Natural killer cell (primary cell): ENCODE results near the gene SMARCC1. TPM values are rescaled to one million over a fixed set of nuclear protein-coding genes. Genes with fewer than 3 reads are reported as not detected.

Experiments
- ATAC-seq, 3 donors: fragments of 150-1000 bp in 2 of 3; fragments of 200-7000 bp in 1 of 3; cut with Tn5 transposase; 1 replicate in 1 of 3; 2 replicates in 2 of 3; pipeline ENCODE4 v1.10.0; 2021; ENCODE audit warnings: mild to moderate bottlenecking in 2 of 3, moderate library complexity in 2 of 3
- DNase-seq, 2 donors: peaks; one replicate each; pipeline versions ENCODE4 v3.0.0 to v3.0.0-alpha.2; 2013 to 2021; ENCODE audit warnings: mixed read lengths in 1 of 2
- H3K27ac ChIP-seq: one replicate; pipeline ENCODE4 v1.5.1; 2013; ENCODE audit warnings: mild to moderate bottlenecking, low read length
- H3K27me3 ChIP-seq: one replicate; pipeline ENCODE4 v1.6.1; 2013; ENCODE audit warnings: low read length; ENCODE audit not compliant: control insufficient read depth, insufficient read depth
- H3K36me3 ChIP-seq: one replicate; pipeline ENCODE4 v1.6.1; 2013; ENCODE audit warnings: low read length; ENCODE audit not compliant: control insufficient read depth, insufficient read depth
- H3K4me1 ChIP-seq: one replicate; pipeline ENCODE4 v1.6.1; 2013; ENCODE audit warnings: low read length; ENCODE audit not compliant: control insufficient read depth, insufficient read depth
- H3K4me3 ChIP-seq: one replicate; pipeline ENCODE4 v1.5.1; 2013; ENCODE audit warnings: low read length
- H3K9me3 ChIP-seq: one replicate; pipeline ENCODE4 v1.6.1; 2013; ENCODE audit warnings: low read length; ENCODE audit not compliant: control insufficient read depth, insufficient read depth
- H3K27ac Mint-ChIP-seq, 2 donors: one replicate each; pipeline ENCODE4 v1.8.0; 2022; ENCODE audit warnings: mild to moderate bottlenecking in 2 of 2, mixed read lengths in 2 of 2, moderate library complexity in 1 of 2
- H3K27me3 Mint-ChIP-seq, 2 donors: one replicate each; pipeline ENCODE4 v1.8.0; 2022; ENCODE audit warnings: low read depth in 2 of 2, mixed read lengths in 2 of 2
- H3K36me3 Mint-ChIP-seq: one replicate; pipeline ENCODE4 v1.8.0; 2022; ENCODE audit warnings: mixed read lengths
- H3K4me1 Mint-ChIP-seq, 2 donors: one replicate each; pipeline ENCODE4 v1.8.0; 2022; ENCODE audit warnings: mixed read lengths in 2 of 2
- H3K4me3 Mint-ChIP-seq: one replicate; pipeline ENCODE4 v1.8.0; 2022; ENCODE audit warnings: mild to moderate bottlenecking, moderate library complexity, mixed read lengths
- H3K9me3 Mint-ChIP-seq, 2 donors: one replicate each; pipeline ENCODE4 v1.8.0; 2022; ENCODE audit warnings: mixed read lengths in 2 of 2
- CTCF ChIP-seq: fragments of 200-600 bp; IDR thresholded peaks from one replicate; pipeline ENCODE4 v1.8.0; 2022; ENCODE audit warnings: antibody characterized with exemption
- WGBS: methylation state at CpG from one replicate; pipeline ENCODE4 v1.1.7; 2013; ENCODE audit warnings: missing lambda C conversion rate; ENCODE audit not compliant: insufficient coverage; 5-methylcytosine and 5-hydroxymethylcytosine counted together
- intact Hi-C: fragments of 100-400 bp; cut with micrococcal nuclease; formaldehyde crosslinking; loops from one replicate; pipeline ENCODE4 v1.14.2; 2022
- total RNA-seq, 4 donors: library from RNA; stranded (reverse); fragments of 120-200 nt in 1 of 4; gene quantifications; one replicate each; pipeline versions ENCODE4 v1.2.3 to v1.2.4, GENCODE V29; 2013 to 2022

The SMARCC1 gene
- total RNA-seq, 3 donors from 2014 or later (not counting 1 experiment from before 2014, with no cell fraction given) = 96.1 to 108 (median 102) TPM

- no peaks in the 10 kb centered on the region for H3K9me3 ChIP-seq
- H3K27ac Mint-ChIP-seq = no peak overlapping the region
- DNase-seq (no peak), ATAC-seq (no peak)
- H3K4me1 ChIP-seq = peaks cover 29% of the 10 kb centered on the region
- no peaks in the 10 kb centered on the region for H3K36me3 ChIP-seq
- no peak overlapping the region for H3K4me3 Mint-ChIP-seq
- WGBS = 91% methylated on average over 3 of the region's 3 CpGs
- H3K4me1 Mint-ChIP-seq = peaks cover 29 to 30% of the 10 kb centered on the region in 2 donors
- no peak overlapping the region for H3K4me3 ChIP-seq
- H3K36me3 Mint-ChIP-seq = no peaks in the 10 kb centered on the region
- H3K27ac ChIP-seq = no peak overlapping the region
- no peaks in the 10 kb centered on the region for H3K9me3 Mint-ChIP-seq
- H3K27me3 ChIP-seq = no peaks in the 10 kb centered on the region
- no peaks in the 10 kb centered on the region for H3K27me3 Mint-ChIP-seq
- TF ChIP-seq CTCF = no peak
- intact Hi-C loops = no loop called here
These were observed 2.9 kb downstream of the SMARCC1 start for GRCh38 chr3:47778746-47779145.

GRCh38 chr3:47772788-47773187, 8.9 kb downstream of the SMARCC1 start:
- H3K4me1 ChIP-seq = peaks cover 3% of the 10 kb centered on the region
- WGBS = 91% methylated on average over 7 of the region's 8 CpGs
- DNase-seq (no peak), ATAC-seq (no peak)
- H3K27me3 Mint-ChIP-seq = no peaks in the 10 kb centered on the region
- H3K27ac Mint-ChIP-seq = no peak overlapping the region
- H3K27me3 ChIP-seq = no peaks in the 10 kb centered on the region
- no peaks in the 10 kb centered on the region for H3K9me3 Mint-ChIP-seq
- no peak overlapping the region for H3K4me3 ChIP-seq
- no peaks in the 10 kb centered on the region for H3K9me3 ChIP-seq
- TF ChIP-seq CTCF = no peak
- H3K4me3 Mint-ChIP-seq = no peak overlapping the region
- H3K36me3 ChIP-seq = peaks cover 12% of the 10 kb centered on the region
- peaks cover 12% of the 10 kb centered on the region in 2 donors for H3K4me1 Mint-ChIP-seq
- intact Hi-C loops = no loop called here
- H3K36me3 Mint-ChIP-seq = peaks cover 8% of the 10 kb centered on the region
- no peak overlapping the region for H3K27ac ChIP-seq

GRCh38 chr3:47772047-47772446, 9.6 kb downstream of the SMARCC1 start:
- Mint-ChIP-seq H3K36me3 (peaks cover 8% of the 10 kb centered on the region), H3K27me3 (no peaks in the 10 kb centered on the region), H3K4me1 (peaks cover 12% of the 10 kb centered on the region in 2 donors), H3K4me3 (no peak overlapping the region), H3K9me3 (no peaks in the 10 kb centered on the region), H3K27ac (no peak overlapping the region)
- WGBS = 99% methylated on average over 7 of the region's 8 CpGs
- peaks cover 2% of the 10 kb centered on the region for H3K4me1 ChIP-seq
- intact Hi-C loops = no loop called here
- DNase-seq = no peak
- no peak for TF ChIP-seq CTCF
- H3K9me3 ChIP-seq = no peaks in the 10 kb centered on the region
- no peak overlapping the region for H3K27ac ChIP-seq
- no peak overlapping the region for H3K4me3 ChIP-seq
- H3K27me3 ChIP-seq = no peaks in the 10 kb centered on the region
- ATAC-seq = no peak
- H3K36me3 ChIP-seq = peaks cover 12% of the 10 kb centered on the region

- H3K4me1 Mint-ChIP-seq = peaks cover 0 to 16% of the 10 kb centered on the region in 2 donors
These were observed 15.5 kb downstream of the SMARCC1 start for GRCh38 chr3:47766186-47766585.

More at GRCh38 chr3:47766186-47766585, 15.5 kb downstream of the SMARCC1 start:
- Mint-ChIP-seq H3K27ac (no peak overlapping the region), H3K36me3 (peaks cover 4% of the 10 kb centered on the region), H3K27me3 (no peaks in the 10 kb centered on the region), H3K9me3 (no peaks in the 10 kb centered on the region), H3K4me3 (no peak overlapping the region)
- DNase-seq = no peak
- H3K36me3 ChIP-seq = peaks cover 9% of the 10 kb centered on the region
- WGBS = 100% methylated on average over 4 of the region's 4 CpGs
- no peaks in the 10 kb centered on the region for H3K9me3 ChIP-seq
- H3K4me1 ChIP-seq = no peaks in the 10 kb centered on the region
- no peaks in the 10 kb centered on the region for H3K27me3 ChIP-seq
- intact Hi-C loops = no loop called here
- no peak overlapping the region for H3K27ac ChIP-seq
- no peak for TF ChIP-seq CTCF
- no peak overlapping the region for H3K4me3 ChIP-seq
- no peak for ATAC-seq
